GM12891 (cell line): ENCODE measurements around the gene C12orf60.

Source experiments
- POLR2A ChIP-seq: IDR thresholded peaks from 2 replicates; pipeline ENCODE4 v1.6.1; 2011; ENCODE audit warnings: low read depth, low read length, control low read depth
- POLR2AphosphoS5 ChIP-seq: IDR thresholded peaks from 2 replicates; pipeline ENCODE4 v1.6.1; 2011; ENCODE audit warnings: low read depth, low read length, control low read depth

GRCh38 chr12:14853961-14854360 is 50.5 kb downstream of the C12orf60 start:
- no peak for TF ChIP-seq POLR2A
- TF ChIP-seq POLR2AphosphoS5: no peak
